Sigmoid colon (tissue), 7 donors: ENCODE data around the gene IFNL4. TPM values are rescaled to one million over a fixed set of nuclear protein-coding genes. Genes with fewer than 3 reads are reported as not detected.

ENCODE experiments used
- DNase-seq: peaks from one replicate; pipeline ENCODE4 v3.0.0-alpha.2; 2019
- H3K27ac ChIP-seq, 4 donors: fragments of 200-600 bp; sonication (generic); one replicate each; pipeline ENCODE4 v1.5.1; 2016 to 2019; ENCODE audit warnings: mild to moderate bottlenecking in 1 of 4
- H3K27me3 ChIP-seq, 3 donors: fragments of 200-600 bp; sonication (generic); one replicate each; pipeline ENCODE4 v1.5.1; 2019; ENCODE audit warnings: mild to moderate bottlenecking in 1 of 3
- H3K36me3 ChIP-seq, 4 donors: fragments of 200-600 bp; sonication (generic); one replicate each; pipeline ENCODE4 v1.5.1; 2016 to 2019
- H3K4me1 ChIP-seq, 4 donors: fragments of 200-600 bp; sonication (generic); one replicate each; pipeline ENCODE4 v1.5.1; 2017 to 2019
- H3K4me3 ChIP-seq, 4 donors: fragments of 200-600 bp; sonication (generic); one replicate each; pipeline ENCODE4 v1.5.1; 2017 to 2019; ENCODE audit warnings: mild to moderate bottlenecking in 2 of 4, moderate library complexity in 1 of 4
- H3K9me3 ChIP-seq, 4 donors: fragments of 200-600 bp in 3 of 4; sonication (generic) in 3 of 4; one replicate each; pipeline versions ENCODE4 v1.5.1 to v1.6.1; 2013 to 2019
- CTCF ChIP-seq, 4 experiments: fragments of 450-650 bp in 3 of 4; fragments of 200-600 bp in 1 of 4; IDR thresholded peaks; one replicate each; pipeline ENCODE4 v1.5.1; 2016 to 2019; ENCODE audit warnings: antibody characterized with exemption in 4 of 4, mild to moderate bottlenecking in 3 of 4, moderate library complexity in 2 of 4
- EP300 ChIP-seq, 4 donors: sonication (generic); formaldehyde crosslinking; IDR thresholded peaks; one replicate each; pipeline ENCODE4 v1.6.1; 2017; ENCODE audit warnings: antibody characterized with exemption in 4 of 4
- POLR2A ChIP-seq, 2 donors: fragments of 450-650 bp; IDR thresholded peaks; one replicate each; pipeline ENCODE4 v1.6.1; 2016; ENCODE audit warnings: antibody characterized with exemption in 2 of 2, mild to moderate bottlenecking in 2 of 2, moderate library complexity in 2 of 2
- POLR2AphosphoS5 ChIP-seq, 4 donors: sonication (generic); formaldehyde crosslinking; IDR thresholded peaks; one replicate each; pipeline ENCODE4 v1.6.1; 2017; ENCODE audit warnings: antibody characterized with exemption in 4 of 4
- WGBS, 2 donors: extraction: QIAGEN DNeasy Blood & Tissue Kit; methylation state at CpG; one replicate each; pipeline ENCODE4 v1.1.7; 2013; 5-methylcytosine and 5-hydroxymethylcytosine counted together
- intact Hi-C: fragments of 100-400 bp; cut with DNase I; formaldehyde crosslinking; loops from one replicate; pipeline ENCODE4 v1.15.1; 2023
- polyA plus RNA-seq, 3 donors: library from polyadenylated mRNA; stranded (reverse); fragments of 200-250 nt; gene quantifications; one replicate each; pipeline ENCODE4 v1.2.3, GENCODE V29; 2013
- total RNA-seq, 4 donors: library from RNA; depleted of rRNA; stranded (reverse); fragments of >200 nt; gene quantifications; one replicate each; pipeline ENCODE4 v1.1.0, GENCODE V29; 2016
- donor health status: healthy with polysubstance abuse.
- donor health status: Bipolar disorder and iron deficiency.
- donor health status: healthy.

Gene IFNL4
- total and polyA plus RNA-seq, 7 donors, result not detected

GRCh38 chr19:39212375-39212742 lies 36.3 kb downstream of the IFNL4 start:
- Histone ChIP-seq H3K27ac (no peak overlapping the region), H3K9me3 (peaks cover 0 to 7% (median 3%) of the 10 kb centered on the region in 4 donors), H3K4me1 (no peaks in the 10 kb centered on the region), H3K36me3 (no peaks in the 10 kb centered on the region), H3K4me3 (no peak overlapping the region), H3K27me3 (peaks cover 0 to 9% (median 0%) of the 10 kb centered on the region in 3 donors)
- no peak for TF ChIP-seq POLR2AphosphoS5 (IDR thresholded peaks at IDR 0.05)
- no peak for TF ChIP-seq EP300 (IDR thresholded peaks at IDR 0.05)
- TF ChIP-seq CTCF (IDR thresholded peaks at IDR 0.05), result no peak
- TF ChIP-seq POLR2A (IDR thresholded peaks at IDR 0.05), result no peak
- no peak for DNase-seq
- WGBS, 2 donors, result 17 to 27% methylated on average over 8 of the region's 8 CpGs
- intact Hi-C loops, result no loop called here

GRCh38 chr19:39211731-39212374 lies 36.8 kb downstream of the IFNL4 start:
- Histone ChIP-seq H3K36me3 (no peaks in the 10 kb centered on the region), H3K9me3 (peaks cover 0 to 7% (median 3%) of the 10 kb centered on the region in 4 donors), H3K27me3 (peaks cover 0 to 11% (median 0%) of the 10 kb centered on the region in 3 donors), H3K27ac (no peak overlapping the region), H3K4me1 (no peaks in the 10 kb centered on the region), H3K4me3 (no peak overlapping the region)
- DNase-seq, result no peak
- 61 to 75% methylated on average over 13 of the region's 13 CpGs for WGBS, 2 donors
- intact Hi-C loops, result no loop called here
- TF ChIP-seq CTCF (IDR thresholded peaks at IDR 0.05), result no peak
- TF ChIP-seq EP300 (IDR thresholded peaks at IDR 0.05), result no peak
- TF ChIP-seq POLR2AphosphoS5 (IDR thresholded peaks at IDR 0.05), result no peak
- no peak for TF ChIP-seq POLR2A (IDR thresholded peaks at IDR 0.05)

GRCh38 chr19:39209196-39209595 lies 39.5 kb downstream of the IFNL4 start:
- TF ChIP-seq POLR2AphosphoS5 (IDR thresholded peaks at IDR 0.05), result no peak
- TF ChIP-seq EP300 (IDR thresholded peaks at IDR 0.05), result no peak
- no peak for TF ChIP-seq CTCF (IDR thresholded peaks at IDR 0.05)
- TF ChIP-seq POLR2A (IDR thresholded peaks at IDR 0.05), result no peak
- Histone ChIP-seq H3K4me3 (no peak overlapping the region), H3K9me3 (no peaks in the 10 kb centered on the region), H3K27ac (no peak overlapping the region), H3K36me3 (no peaks in the 10 kb centered on the region), H3K4me1 (no peaks in the 10 kb centered on the region), H3K27me3 (peaks cover under 1 to 16% (median 5%) of the 10 kb centered on the region in 3 donors)
- 70 to 77% methylated on average over 7 of the region's 7 CpGs for WGBS, 2 donors
- no peak for DNase-seq
- intact Hi-C loops, result no loop called here

GRCh38 chr19:39208175-39208795 lies 40.4 kb downstream of the IFNL4 start:
- Histone ChIP-seq H3K9me3 (no peaks in the 10 kb centered on the region), H3K4me1 (no peaks in the 10 kb centered on the region), H3K4me3 (no peak overlapping the region), H3K27me3 (peaks cover 8 to 25% (median 14%) of the 10 kb centered on the region in 3 donors), H3K27ac (no peak overlapping the region), H3K36me3 (no peaks in the 10 kb centered on the region)
- intact Hi-C loops, result no loop called here
- no peak for DNase-seq
- 74 to 80% methylated on average over 9 of the region's 9 CpGs for WGBS, 2 donors
- no peak for TF ChIP-seq POLR2A (IDR thresholded peaks at IDR 0.05)
- TF ChIP-seq CTCF (IDR thresholded peaks at IDR 0.05), result no peak
- no peak for TF ChIP-seq EP300 (IDR thresholded peaks at IDR 0.05)
- TF ChIP-seq POLR2AphosphoS5 (IDR thresholded peaks at IDR 0.05), result no peak
